ENCODE results near the gene FES. TPM values are rescaled to one million over a fixed set of nuclear protein-coding genes. Genes with fewer than 3 reads are reported as not detected.
"Not testable (repeated sequence)": the region's sequence is repeated elsewhere in the genome, so short reads cannot be mapped to it uniquely, and the experiment has no call there.

FES gene
- total and polyA plus RNA-seq, 12 donors, result 8.6 to 27.7 (median 12.9) TPM

DNA sequence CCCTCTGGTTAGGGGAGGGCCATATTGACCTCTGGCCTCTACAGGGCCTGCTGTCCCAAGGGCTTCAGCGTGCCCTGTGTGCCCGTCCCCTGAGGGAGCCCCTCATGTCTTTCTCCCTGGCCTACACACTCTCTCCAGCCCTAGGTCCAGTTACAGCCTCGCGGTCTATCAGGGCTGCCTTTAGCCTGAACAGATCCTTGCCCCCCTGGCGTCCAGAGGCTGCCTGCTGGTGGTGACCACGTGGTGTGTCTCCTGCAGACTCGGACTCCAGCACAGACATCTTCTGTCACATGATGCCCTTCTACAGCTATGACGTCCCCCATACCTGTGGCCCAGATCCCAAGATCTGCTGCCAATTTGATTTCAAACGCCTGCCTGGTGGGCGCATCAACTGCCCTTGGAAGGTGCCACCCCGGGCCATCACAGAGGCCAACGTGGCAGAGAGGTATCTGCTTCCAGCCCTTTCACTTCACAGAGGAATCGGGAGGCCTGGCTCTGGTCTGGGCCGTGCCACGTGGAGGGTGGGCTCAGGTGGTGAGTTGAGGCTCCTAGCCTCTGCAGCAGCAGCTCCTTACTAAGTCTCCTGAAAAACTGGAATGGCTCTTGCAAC is 22.9 kb downstream of the FES start:
- Histone ChIP-seq H3K4me3 (no peak overlapping the region), H3K36me3 (peaks cover 0 to 78% (median 59%) of the 10 kb centered on the region in 9 donors), H3K9me3 (no peaks in the 10 kb centered on the region), H3K27me3 (no peaks in the 10 kb centered on the region), H3K4me1 (peaks cover 0 to 52% (median 36%) of the 10 kb centered on the region in 9 donors), H3K27ac (peak overlapping the region in 9 of 10 donors; percentile 56 to 87 (median 68))
- ATAC-seq (no peak), DNase-seq (no peak)
- intact Hi-C loops (cut with DNase I), result no loop called here
- TF ChIP-seq, protein P1, sequence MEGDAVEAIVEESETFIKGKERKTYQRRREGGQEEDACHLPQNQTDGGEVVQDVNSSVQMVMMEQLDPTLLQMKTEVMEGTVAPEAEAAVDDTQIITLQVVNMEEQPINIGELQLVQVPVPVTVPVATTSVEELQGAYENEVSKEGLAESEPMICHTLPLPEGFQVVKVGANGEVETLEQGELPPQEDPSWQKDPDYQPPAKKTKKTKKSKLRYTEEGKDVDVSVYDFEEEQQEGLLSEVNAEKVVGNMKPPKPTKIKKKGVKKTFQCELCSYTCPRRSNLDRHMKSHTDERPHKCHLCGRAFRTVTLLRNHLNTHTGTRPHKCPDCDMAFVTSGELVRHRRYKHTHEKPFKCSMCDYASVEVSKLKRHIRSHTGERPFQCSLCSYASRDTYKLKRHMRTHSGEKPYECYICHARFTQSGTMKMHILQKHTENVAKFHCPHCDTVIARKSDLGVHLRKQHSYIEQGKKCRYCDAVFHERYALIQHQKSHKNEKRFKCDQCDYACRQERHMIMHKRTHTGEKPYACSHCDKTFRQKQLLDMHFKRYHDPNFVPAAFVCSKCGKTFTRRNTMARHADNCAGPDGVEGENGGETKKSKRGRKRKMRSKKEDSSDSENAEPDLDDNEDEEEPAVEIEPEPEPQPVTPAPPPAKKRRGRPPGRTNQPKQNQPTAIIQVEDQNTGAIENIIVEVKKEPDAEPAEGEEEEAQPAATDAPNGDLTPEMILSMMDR (IDR thresholded peaks at IDR 0.05), result no peak
- 69 to 79% methylated on average over 15 of the region's 15 CpGs for WGBS, 2 donors

DNA sequence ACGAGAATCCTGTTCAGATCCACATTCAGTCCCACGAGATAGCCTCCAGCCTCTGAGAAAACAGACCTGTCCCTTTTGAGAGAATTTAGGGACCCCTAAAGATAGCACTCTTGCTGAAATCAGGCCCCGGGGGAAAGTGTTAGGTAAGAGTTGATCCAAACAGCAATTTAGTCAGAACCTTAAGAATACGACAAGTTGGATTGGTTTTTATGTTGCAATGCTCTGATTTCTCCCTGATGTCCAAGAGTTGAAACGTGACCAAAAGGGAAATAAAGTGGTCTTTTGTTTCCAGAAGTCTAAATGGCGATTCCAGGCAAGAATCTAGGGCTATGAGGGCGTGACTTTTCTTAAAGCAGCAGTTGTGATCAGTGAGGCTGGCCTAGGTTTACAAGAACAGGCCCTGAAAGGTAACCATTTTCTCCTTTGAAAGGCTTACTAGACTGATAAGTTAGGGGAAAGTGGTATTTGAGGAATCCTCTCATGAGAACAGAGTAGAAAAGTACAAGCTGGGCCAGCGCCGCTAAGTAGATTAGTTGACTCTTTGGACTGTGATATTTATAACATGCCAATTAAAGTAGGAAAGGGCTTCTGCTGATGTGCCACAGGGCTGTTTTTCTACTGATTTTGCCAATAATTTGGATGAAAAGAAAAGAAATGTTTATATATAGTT is 23.7 kb downstream of the FES start:
- Histone ChIP-seq H3K4me3 (no peak overlapping the region), H3K27ac (peak overlapping the region in 9 of 10 donors; percentile 56 to 87 (median 68)), H3K27me3 (no peaks in the 10 kb centered on the region), H3K4me1 (peaks cover 0 to 52% (median 36%) of the 10 kb centered on the region in 9 donors), H3K9me3 (no peaks in the 10 kb centered on the region), H3K36me3 (peaks cover 0 to 86% (median 67%) of the 10 kb centered on the region in 9 donors)
- no peak for DNase-seq
- TF ChIP-seq, protein P1 (IDR thresholded peaks at IDR 0.05), result no peak
- WGBS, 2 donors, result 45 to 52% methylated on average over 9 of the region's 9 CpGs
- intact Hi-C loops (cut with DNase I), result no loop called here
- peak in 5 of 8 donors; percentile 10 to 48 (median 27) for ATAC-seq

DNA sequence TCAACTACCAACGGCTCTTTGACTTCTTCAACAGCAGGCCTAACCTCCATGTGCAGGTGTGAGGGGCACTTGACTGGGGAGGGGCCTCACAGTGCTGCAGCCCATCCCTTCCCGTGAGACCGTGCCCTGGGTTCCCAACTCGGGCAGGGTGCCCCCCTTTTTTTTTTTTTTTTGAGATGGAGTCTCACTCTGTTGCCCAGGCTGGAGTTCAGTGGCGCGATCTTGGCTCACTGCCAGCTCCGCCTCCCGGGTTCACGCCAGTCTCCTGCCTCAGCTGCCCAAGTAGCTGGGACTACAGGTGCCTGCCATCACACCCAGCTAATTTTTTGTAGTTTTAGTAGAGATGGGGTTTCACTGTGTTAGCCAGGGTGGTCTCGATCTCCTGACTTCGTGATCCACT is 25.1 kb downstream of the FES start:
- DNase-seq; H3K27me3 ChIP-seq; H3K9me3 ChIP-seq; intact Hi-C loops (cut with DNase I); H3K4me3 ChIP-seq; ATAC-seq: not testable (repeated sequence)
- Histone ChIP-seq H3K4me1 (peaks cover 0 to 37% (median 28%) of the 10 kb centered on the region in 9 donors), H3K36me3 (peaks cover 0 to 100% (median 80%) of the 10 kb centered on the region in 9 donors), H3K27ac (peak overlapping the region in 1 of 10 donors; percentile 64)
- 84 to 91% methylated on average over 11 of the region's 11 CpGs for WGBS, 2 donors

DNA sequence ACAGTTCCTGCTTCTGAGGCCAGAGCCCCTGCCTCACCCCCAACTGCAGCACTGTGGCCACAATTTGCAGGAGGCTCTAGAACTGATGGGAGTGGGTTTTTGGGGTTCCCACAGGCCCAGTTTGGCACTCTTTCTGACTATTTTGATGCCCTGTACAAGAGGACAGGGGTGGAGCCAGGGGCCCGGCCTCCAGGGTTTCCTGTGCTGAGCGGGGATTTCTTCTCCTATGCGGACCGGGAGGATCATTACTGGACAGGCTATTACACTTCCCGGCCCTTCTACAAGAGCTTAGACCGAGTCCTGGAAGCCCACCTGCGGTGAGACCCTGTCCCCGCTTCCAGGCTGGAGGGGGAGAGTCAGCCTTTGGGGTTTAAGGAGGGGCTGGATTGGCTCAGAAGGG is 25.7 kb downstream of the FES start:
- peaks cover 0 to 100% (median 82%) of the 10 kb centered on the region in 9 donors for H3K36me3 ChIP-seq
- H3K27ac ChIP-seq, result no peak overlapping the region
- H3K4me3 ChIP-seq, result no peak overlapping the region
- TF ChIP-seq, protein P1 (IDR thresholded peaks at IDR 0.05), result no peak
- intact Hi-C loops (cut with DNase I), result no loop called here
- WGBS, 2 donors, result 91 to 94% methylated on average over 8 of the region's 8 CpGs
- no peaks in the 10 kb centered on the region for H3K27me3 ChIP-seq
- no peaks in the 10 kb centered on the region for H3K9me3 ChIP-seq
- ATAC-seq (no peak), DNase-seq (no peak)
- peaks cover 0 to 42% (median 29%) of the 10 kb centered on the region in 9 donors for H3K4me1 ChIP-seq

All from heart right ventricle (tissue), 16 donors.